DMS79 (cell line): ENCODE results near the gene RIMBP2.

ENCODE experiments used
- DNase-seq: peaks from one replicate; lab custom pipeline; 2025; lab: John Stamatoyannopoulos, UW

Gene RIMBP2

GRCh38 chr12:130480887-130481286 is 235.2 kb downstream of the RIMBP2 start:
- no peak for DNase-seq

GRCh38 chr12:130480231-130480630 is 235.9 kb downstream of the RIMBP2 start:
- DNase-seq = no peak

GRCh38 chr12:130479401-130480125 is 236.5 kb downstream of the RIMBP2 start:
- DNase-seq = no peak

GRCh38 chr12:130478786-130479185 is 237.3 kb downstream of the RIMBP2 start:
- no peak for DNase-seq

- DNase-seq = no peak
Measured at GRCh38 chr12:130477701-130478100, 238.4 kb downstream of the RIMBP2 start.

GRCh38 chr12:130477266-130477665 is 238.8 kb downstream of the RIMBP2 start:
- no peak for DNase-seq

GRCh38 chr12:130476451-130477135 is 239.5 kb downstream of the RIMBP2 start:
- no peak for DNase-seq

- no peak for DNase-seq
Measured at GRCh38 chr12:130474599-130475269, 241.4 kb downstream of the RIMBP2 start.

- no peak for DNase-seq
Measured at GRCh38 chr12:130473266-130473665, 242.8 kb downstream of the RIMBP2 start.

- no peak for DNase-seq
Measured at GRCh38 chr12:130470969-130471368, 245.1 kb downstream of the RIMBP2 start.

GRCh38 chr12:130469552-130469951 is 246.5 kb downstream of the RIMBP2 start:
- DNase-seq = no peak

- DNase-seq = no peak
Measured at GRCh38 chr12:130468700-130469245, 247.3 kb downstream of the RIMBP2 start.

GRCh38 chr12:130468186-130468585 is 247.9 kb downstream of the RIMBP2 start:
- DNase-seq = no peak

- no peak for DNase-seq
Measured at GRCh38 chr12:130465626-130466025, 250.5 kb downstream of the RIMBP2 start.

- no peak for DNase-seq
Measured at GRCh38 chr12:130465046-130465445, 251.1 kb downstream of the RIMBP2 start.

GRCh38 chr12:130463818-130464670 is 252.1 kb downstream of the RIMBP2 start:
- DNase-seq = no peak

GRCh38 chr12:130463275-130463658 is 252.8 kb downstream of the RIMBP2 start:
- no peak for DNase-seq

- peak; percentile 46 for DNase-seq
Measured at GRCh38 chr12:130462558-130463274, 253.4 kb downstream of the RIMBP2 start.

GRCh38 chr12:130461839-130462557 is 254.1 kb downstream of the RIMBP2 start:
- no peak for DNase-seq

- no peak for DNase-seq
Measured at GRCh38 chr12:130461447-130461815, 254.7 kb downstream of the RIMBP2 start.
